TTC549 (cell line): ENCODE measurements around the gene PFKFB2.
A peak's percentile ranks its signal among the peaks of the same experiment; 100 is the strongest.

ENCODE experiments used
- FAIRE-seq: peaks from 2 replicates; lab custom pipeline; 2012; peaks lifted over from hg19 to GRCh38; lab: Jason Lieb, UNC

The PFKFB2 gene

GRCh38 chr1:207089627-207090355, 36.7 kb downstream of the PFKFB2 start:
- no peak for FAIRE-seq

- no peak for FAIRE-seq
Measured at GRCh38 chr1:207091200-207091908, 38.3 kb downstream of the PFKFB2 start.

- no peak for FAIRE-seq
Measured at GRCh38 chr1:207093944-207094343, 40.9 kb downstream of the PFKFB2 start.

- no peak for FAIRE-seq
Measured at GRCh38 chr1:207097871-207098324, 44.8 kb downstream of the PFKFB2 start.

- FAIRE-seq: no peak
Measured at GRCh38 chr1:207101720-207102119, 48.6 kb downstream of the PFKFB2 start.

GRCh38 chr1:207102146-207102545, 49.1 kb downstream of the PFKFB2 start:
- no peak for FAIRE-seq

- no peak for FAIRE-seq
Measured at GRCh38 chr1:207102659-207103058, 49.6 kb downstream of the PFKFB2 start.

- FAIRE-seq: no peak
Measured at GRCh38 chr1:207103892-207104373, 50.9 kb downstream of the PFKFB2 start, which contains the start of gene C4BPA. C4BPA (plus strand) TSS chr1:207104233; CDS start chr1:207113026, 8,793 bp downstream.

GRCh38 chr1:207109004-207109403, 55.9 kb downstream of the PFKFB2 start:
- no peak for FAIRE-seq

GRCh38 chr1:207112616-207113296, 59.7 kb downstream of the PFKFB2 start:
- FAIRE-seq: no peak

- FAIRE-seq: no peak
Measured at GRCh38 chr1:207115269-207115668, 62.2 kb downstream of the PFKFB2 start.

- no peak for FAIRE-seq
Measured at GRCh38 chr1:207124389-207124788, 71.3 kb downstream of the PFKFB2 start.

- no peak for FAIRE-seq
Measured at GRCh38 chr1:207128336-207128921, 75.4 kb downstream of the PFKFB2 start.

- peak; percentile 46 for FAIRE-seq
Measured at GRCh38 chr1:207129053-207129452, 76.0 kb downstream of the PFKFB2 start.
